RKO (cell line): Measurements from ENCODE around the gene SMIM10L1.

Experiments used
- DNase-seq: peaks from one replicate; pipeline ENCODE4 v3.0.0-alpha.2; 2016; ENCODE audit warnings: low spot score

Gene SMIM10L1

DNA sequence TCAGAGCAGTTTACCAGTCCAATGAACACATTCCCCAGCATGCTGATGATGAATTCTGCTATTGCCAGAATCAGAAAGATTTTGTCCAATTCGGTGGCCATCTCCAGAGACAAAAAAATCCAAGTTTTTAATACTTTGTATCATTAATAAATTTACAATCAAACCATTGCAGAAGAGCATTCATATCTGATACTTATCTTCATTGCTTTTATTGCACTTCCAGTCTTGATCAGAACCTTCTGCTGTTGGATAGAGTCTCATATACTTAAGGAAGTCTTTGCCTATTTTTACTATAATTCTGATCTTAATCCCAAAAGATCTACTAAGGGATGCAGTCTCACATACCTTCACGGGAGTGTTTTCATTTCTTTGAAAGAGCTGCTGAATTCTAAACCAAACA is 15.8 kb downstream of the SMIM10L1 start, which contains the start of gene TAS2R42:
Gene TAS2R42, minus strand, starts transcription at position 101 of the 400 bp plus-strand sequence. Its CDS starts 0 bp downstream, at position 101.
- no peak for DNase-seq

- no peak for DNase-seq
These were observed 31.8 kb downstream of the SMIM10L1 start for GRCh38 chr12:11202811-11203210.

- DNase-seq = no peak
These were observed 33.2 kb downstream of the SMIM10L1 start for GRCh38 chr12:11204173-11204572.

DNA sequence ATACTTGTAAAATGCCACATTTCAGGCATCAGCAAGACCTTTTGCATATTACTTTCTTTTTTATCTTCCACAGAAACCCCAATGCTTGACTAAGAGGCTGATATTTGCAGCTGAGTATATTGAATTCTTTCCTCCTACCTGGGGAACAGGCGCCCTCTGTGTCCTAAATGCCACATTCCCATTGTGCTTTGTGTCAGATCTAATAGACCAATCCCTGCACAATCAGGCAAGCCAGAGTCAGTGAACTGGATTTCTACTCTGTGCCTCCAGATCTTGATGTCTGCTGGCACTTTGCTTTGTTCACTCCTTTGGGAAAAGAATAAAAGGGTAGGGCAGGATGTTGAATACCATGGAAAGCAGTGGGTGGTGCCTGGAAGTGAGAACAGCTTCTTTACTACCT is 38.1 kb downstream of the SMIM10L1 start:
- no peak for DNase-seq
